IPS-20b (cell line): Measurements from ENCODE around the gene HIGD1A.

Experiments
- H3K27ac ChIP-seq: one replicate; pipeline ENCODE4 v1.5.1; 2013; ENCODE audit warnings: low read length
- H3K27me3 ChIP-seq: 2 replicates; pipeline ENCODE4 v1.6.1; 2013; ENCODE audit warnings: mild to moderate bottlenecking, low read length, inconsistent platforms; ENCODE audit not compliant: insufficient read depth
- H3K36me3 ChIP-seq: 2 replicates; pipeline ENCODE4 v1.6.1; 2013; ENCODE audit warnings: low read depth, mild to moderate bottlenecking, inconsistent platforms, low read length, moderate library complexity; ENCODE audit not compliant: insufficient read depth
- H3K4me1 ChIP-seq: 2 replicates; pipeline ENCODE4 v1.6.1; 2013; ENCODE audit warnings: mild to moderate bottlenecking, control low read depth, inconsistent platforms, low read length, moderate library complexity; ENCODE audit not compliant: insufficient read depth
- H3K4me3 ChIP-seq: 2 replicates; pipeline ENCODE4 v1.5.1; 2013; ENCODE audit warnings: mild to moderate bottlenecking, low read length, inconsistent platforms
- H3K9ac ChIP-seq: 2 replicates; pipeline ENCODE4 v1.6.1; 2013; ENCODE audit warnings: low read depth, mild to moderate bottlenecking, inconsistent platforms, low read length, moderate library complexity
- H3K9me3 ChIP-seq: 2 replicates; pipeline ENCODE4 v1.6.1; 2013; ENCODE audit warnings: mild to moderate bottlenecking, low read depth, low read length, inconsistent platforms; ENCODE audit not compliant: insufficient read depth

Gene HIGD1A

DNA sequence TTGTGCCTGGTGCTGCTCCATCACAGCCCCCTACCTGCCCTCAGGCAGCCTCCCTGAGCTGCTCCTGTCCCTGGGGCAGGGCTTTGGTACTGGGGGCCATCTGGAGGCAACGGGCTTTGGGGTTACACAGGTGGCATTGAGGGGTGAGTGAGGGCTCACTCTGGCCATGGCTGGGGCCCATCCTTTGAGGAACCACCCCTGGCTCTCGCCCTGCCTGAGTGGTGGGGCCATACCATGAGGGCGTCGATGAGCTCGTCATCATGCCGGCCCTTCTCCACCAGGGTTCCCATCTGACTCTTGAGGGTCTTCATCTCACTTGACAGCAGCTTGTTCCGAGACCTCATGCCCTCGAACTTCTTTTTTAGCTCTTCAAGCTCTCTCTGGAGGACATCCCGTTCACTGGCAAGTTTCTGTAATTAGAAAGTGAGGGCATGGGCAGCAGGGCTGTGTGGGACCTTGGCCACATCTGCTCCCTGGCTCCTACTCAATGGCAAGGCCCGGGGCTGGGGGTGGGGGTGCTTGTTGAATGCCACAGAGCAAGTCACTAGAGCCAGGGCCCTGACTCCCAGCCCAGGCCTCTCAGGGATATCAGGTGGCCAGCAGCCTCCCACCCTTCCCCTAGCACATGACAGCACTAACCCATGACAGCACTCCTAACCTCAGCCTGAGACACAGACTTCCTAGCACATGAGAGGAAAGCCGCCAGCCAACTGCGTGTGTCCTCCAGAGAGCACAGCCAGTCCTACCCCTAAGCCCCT, 64.7 kb downstream of the HIGD1A start:
- Histone ChIP-seq H3K27me3 (no peaks in the 10 kb centered on the region), H3K27ac (no peak overlapping the region), H3K36me3 (no peaks in the 10 kb centered on the region), H3K4me1 (no peaks in the 10 kb centered on the region), H3K9ac (no peak overlapping the region), H3K4me3 (no peak overlapping the region), H3K9me3 (no peaks in the 10 kb centered on the region)

DNA sequence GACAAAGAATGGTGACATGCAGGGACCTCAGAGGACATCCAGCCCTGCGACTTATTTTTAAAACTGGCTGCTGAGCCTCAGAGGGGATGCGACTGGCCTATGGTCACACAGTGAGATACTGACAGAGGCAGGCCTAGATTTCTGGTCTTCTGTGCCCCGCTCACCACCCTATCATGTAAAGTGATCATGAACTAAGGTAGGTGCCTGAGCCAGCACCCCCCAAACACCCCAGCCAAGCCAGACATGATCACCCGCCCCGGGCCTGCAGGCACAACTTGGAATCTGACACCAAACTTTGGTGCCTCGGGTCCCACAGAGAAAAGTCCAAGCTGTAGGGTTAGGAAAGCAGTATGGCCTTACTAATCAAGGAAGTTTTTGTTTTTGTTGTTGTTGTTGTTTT, 67.8 kb downstream of the HIGD1A start:
- H3K9me3 ChIP-seq: no peaks in the 10 kb centered on the region
- no peaks in the 10 kb centered on the region for H3K36me3 ChIP-seq
- no peaks in the 10 kb centered on the region for H3K27me3 ChIP-seq
- peaks cover 9% of the 10 kb centered on the region; the same call in 1 of the 2 replicates for H3K4me1 ChIP-seq
- no peak overlapping the region for H3K27ac ChIP-seq
- no peak overlapping the region for H3K4me3 ChIP-seq
- H3K9ac ChIP-seq: no peak overlapping the region

DNA sequence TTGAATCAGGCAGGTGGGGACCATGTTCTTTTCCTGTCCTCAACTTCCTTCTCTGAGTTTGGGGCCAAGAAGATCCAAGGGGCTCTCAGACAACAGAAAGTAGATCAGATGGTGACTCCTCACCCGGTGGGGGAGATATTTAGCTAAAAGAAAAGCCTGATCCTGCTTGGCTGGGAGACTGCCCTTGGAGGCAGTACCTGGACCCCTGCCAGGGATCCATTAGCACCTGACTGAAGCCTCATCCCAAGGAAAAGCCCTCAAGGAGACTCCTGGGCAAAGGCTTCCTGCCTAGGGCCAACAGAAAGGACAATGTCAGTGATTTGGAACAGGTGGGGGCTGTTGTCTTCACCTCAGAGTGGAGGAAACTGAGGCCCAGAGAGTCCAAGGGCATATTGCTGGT, 68.2 kb downstream of the HIGD1A start:
- H3K27me3 ChIP-seq: no peaks in the 10 kb centered on the region
- no peaks in the 10 kb centered on the region for H3K36me3 ChIP-seq
- H3K4me3 ChIP-seq: no peak overlapping the region
- H3K27ac ChIP-seq: no peak overlapping the region
- no peak overlapping the region for H3K9ac ChIP-seq
- no peaks in the 10 kb centered on the region for H3K9me3 ChIP-seq
- peaks cover 9% of the 10 kb centered on the region; the same call in 1 of the 2 replicates for H3K4me1 ChIP-seq

DNA sequence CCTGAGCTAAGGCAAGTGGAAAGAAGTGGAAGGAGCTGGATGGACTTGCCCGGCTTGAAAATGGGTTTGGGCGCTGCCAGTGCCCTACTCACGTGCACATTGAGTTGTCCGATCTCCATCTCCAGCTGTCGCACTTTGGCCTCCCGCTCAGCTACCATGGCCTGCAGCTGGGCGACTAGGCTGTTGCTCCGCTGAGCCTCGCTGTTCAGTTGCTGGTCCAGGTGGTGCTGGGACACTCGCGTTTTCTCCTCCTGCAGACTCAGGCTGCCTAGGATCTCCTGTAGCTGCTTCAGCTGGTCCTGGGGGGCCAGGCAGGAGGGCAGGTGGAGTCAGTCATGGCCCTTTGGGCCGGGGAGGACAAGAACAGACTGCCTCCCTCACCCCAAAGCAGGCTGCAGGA, 68.7 kb downstream of the HIGD1A start:
- Histone ChIP-seq H3K9ac (no peak overlapping the region), H3K4me1 (peaks cover 9% of the 10 kb centered on the region; the same call in 1 of the 2 replicates), H3K4me3 (no peak overlapping the region), H3K9me3 (no peaks in the 10 kb centered on the region), H3K27ac (no peak overlapping the region), H3K36me3 (no peaks in the 10 kb centered on the region), H3K27me3 (no peaks in the 10 kb centered on the region)

DNA sequence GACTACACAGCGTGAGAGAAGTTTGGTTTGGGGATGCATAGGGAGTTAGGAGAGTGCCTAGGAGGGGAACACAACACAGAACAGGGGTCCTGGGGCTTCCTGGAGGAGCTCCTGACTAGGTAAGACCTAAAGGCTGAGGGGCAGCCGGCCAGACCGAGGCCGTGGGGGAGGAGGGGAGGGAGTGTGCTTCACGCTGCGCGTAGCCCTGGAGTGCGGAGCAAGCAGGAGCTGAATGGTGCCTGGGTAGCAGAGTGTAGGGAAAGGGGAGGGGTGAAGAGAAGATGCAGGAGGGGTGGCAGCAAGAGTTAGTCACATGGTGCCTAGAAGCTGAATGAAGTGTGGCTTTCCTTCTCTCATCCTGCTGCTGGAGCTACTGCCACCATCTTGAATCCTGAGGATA, 69.3 kb downstream of the HIGD1A start:
- no peak overlapping the region for H3K4me3 ChIP-seq
- peaks cover 9% of the 10 kb centered on the region; the same call in 1 of the 2 replicates for H3K4me1 ChIP-seq
- no peaks in the 10 kb centered on the region for H3K36me3 ChIP-seq
- no peaks in the 10 kb centered on the region for H3K27me3 ChIP-seq
- no peaks in the 10 kb centered on the region for H3K9me3 ChIP-seq
- no peak overlapping the region for H3K27ac ChIP-seq
- no peak overlapping the region for H3K9ac ChIP-seq

DNA sequence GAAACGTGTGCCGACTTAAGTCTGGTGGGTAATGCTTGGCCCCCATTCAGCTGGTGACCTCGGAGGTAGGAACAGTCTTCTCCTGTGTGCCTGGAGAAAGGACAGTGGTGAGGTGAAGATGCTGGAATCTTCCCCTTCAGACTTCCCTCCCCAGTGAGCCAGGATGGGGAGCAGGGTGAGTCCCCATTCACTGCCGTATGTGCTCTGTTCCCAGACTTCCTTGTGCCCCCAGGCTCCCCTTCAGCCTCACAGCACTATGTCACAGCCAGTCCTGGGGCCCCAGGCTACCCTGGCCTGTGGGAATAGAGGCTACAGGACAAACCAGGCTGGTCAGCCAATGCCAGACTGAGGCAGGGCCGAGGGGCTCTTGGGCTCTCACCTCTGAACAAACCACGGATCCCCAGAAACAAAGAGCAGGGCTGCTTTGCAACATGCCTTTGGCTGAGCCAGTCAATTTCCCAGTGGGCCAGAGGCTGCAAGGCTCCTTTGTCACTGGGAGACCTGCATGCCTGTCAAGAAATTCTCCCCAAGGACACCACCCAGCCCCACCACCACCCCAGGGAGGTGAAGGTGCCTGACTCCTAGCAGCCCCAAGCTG, 69.9 kb downstream of the HIGD1A start:
- Histone ChIP-seq H3K27ac (no peak overlapping the region), H3K4me1 (peaks cover 9% of the 10 kb centered on the region; the same call in 1 of the 2 replicates)

DNA sequence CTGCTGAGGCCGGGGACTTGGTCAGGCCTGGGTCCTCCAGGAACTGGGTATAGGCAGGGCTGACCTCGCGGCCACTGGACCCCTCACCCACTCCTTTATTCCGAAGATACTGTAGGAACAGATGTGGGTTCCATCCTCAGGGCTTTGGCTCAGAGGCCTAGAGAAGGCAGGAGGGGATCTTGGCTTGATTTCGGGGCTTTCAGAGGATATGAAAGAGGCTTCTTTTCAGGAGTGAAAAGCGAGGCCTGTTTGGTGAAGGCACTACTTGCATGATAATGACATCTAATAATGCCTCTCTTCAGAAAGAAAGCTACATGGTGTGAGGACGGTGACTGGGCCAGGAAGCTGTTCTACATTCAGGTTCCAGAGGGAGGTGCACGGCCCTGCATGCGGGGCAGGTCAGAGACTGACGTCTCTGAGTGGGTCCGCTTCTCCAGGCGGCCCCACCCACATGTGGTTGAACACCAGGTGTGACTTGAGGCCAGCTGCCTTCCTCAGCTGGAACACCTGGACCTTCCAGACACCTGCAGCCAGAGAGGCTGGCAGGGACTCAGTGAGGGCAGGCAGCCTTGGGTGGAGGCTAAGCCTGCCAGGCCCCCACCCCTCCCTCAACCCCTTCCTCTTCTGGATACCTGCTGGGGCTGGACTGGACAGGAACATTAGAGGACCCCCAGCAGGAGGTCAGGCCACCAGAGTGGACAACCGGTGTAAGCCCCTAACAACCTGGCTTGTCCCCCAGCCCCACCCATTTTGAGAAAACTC, 70.6 kb downstream of the HIGD1A start:
- H3K9ac ChIP-seq: no peak overlapping the region
- no peak overlapping the region for H3K4me3 ChIP-seq
- H3K27me3 ChIP-seq: no peaks in the 10 kb centered on the region
- H3K9me3 ChIP-seq: no peaks in the 10 kb centered on the region
- no peaks in the 10 kb centered on the region for H3K36me3 ChIP-seq
- H3K27ac ChIP-seq: no peak overlapping the region
- H3K4me1 ChIP-seq: peaks cover 9% of the 10 kb centered on the region; the same call in 1 of the 2 replicates

More for the DNA sequence above, 69.9 kb downstream of the HIGD1A start:
- Histone ChIP-seq H3K27me3 (no peaks in the 10 kb centered on the region), H3K36me3 (no peaks in the 10 kb centered on the region), H3K9ac (no peak overlapping the region), H3K9me3 (no peaks in the 10 kb centered on the region), H3K4me3 (no peak overlapping the region)
